Parathyroid adenoma (tissue), 2 donors: ENCODE results near the gene TRAF5.

ENCODE experiments used
- H2AFZ ChIP-seq: fragments of 300-600 bp; sonication (generic); one replicate; pipeline ENCODE4 v1.7.0; 2017; ENCODE audit warnings: antibody characterized with exemption, mild to moderate bottlenecking
- H3K27ac ChIP-seq: fragments of 300-600 bp; sonication (generic); one replicate; pipeline ENCODE4 v1.7.0; 2017
- H3K27me3 ChIP-seq: fragments of 300-600 bp; sonication (generic); one replicate; pipeline ENCODE4 v1.7.0; 2017; ENCODE audit warnings: low read length; ENCODE audit not compliant: control insufficient read depth, insufficient read depth
- H3K36me3 ChIP-seq: fragments of 300-600 bp; sonication (generic); one replicate; pipeline ENCODE4 v1.7.0; 2017; ENCODE audit warnings: low read length; ENCODE audit not compliant: control insufficient read depth, insufficient read depth
- H3K4me1 ChIP-seq: fragments of 300-600 bp; sonication (generic); one replicate; pipeline ENCODE4 v1.7.0; 2017; ENCODE audit warnings: control low read depth
- H3K4me2 ChIP-seq: fragments of 300-600 bp; sonication (generic); one replicate; pipeline ENCODE4 v1.7.0; 2017; ENCODE audit warnings: low read length
- H3K4me3 ChIP-seq: fragments of 300-600 bp; sonication (generic); one replicate; pipeline ENCODE4 v1.7.0; 2017; ENCODE audit warnings: low read depth, low read length
- H3K79me2 ChIP-seq: fragments of 300-600 bp; sonication (generic); one replicate; pipeline ENCODE4 v1.7.0; 2017; ENCODE audit warnings: control low read depth
- H3K9ac ChIP-seq: fragments of 300-600 bp; sonication (generic); one replicate; pipeline ENCODE4 v1.7.0; 2017; ENCODE audit warnings: mild to moderate bottlenecking
- H3K9me3 ChIP-seq: fragments of 300-600 bp; sonication (generic); one replicate; pipeline ENCODE4 v1.7.0; 2017; ENCODE audit warnings: low read length; ENCODE audit not compliant: control insufficient read depth
- CTCF ChIP-seq: fragments of 300-600 bp; sonication (generic); IDR thresholded peaks from one replicate; pipeline ENCODE4 v1.7.0; 2017; ENCODE audit warnings: antibody characterized with exemption, mild to moderate bottlenecking
- donor health status: primary hyperparathyroidism.

TRAF5 gene

GRCh38 chr1:211282023-211282373 is 44.6 kb upstream of the TRAF5 start:
- H3K79me2 ChIP-seq: peaks cover under 1% of the 10 kb centered on the region
- H3K9ac ChIP-seq: no peak overlapping the region
- H3K9me3 ChIP-seq: no peaks in the 10 kb centered on the region
- no peak overlapping the region for H3K4me3 ChIP-seq
- H3K36me3 ChIP-seq: no peaks in the 10 kb centered on the region
- TF ChIP-seq CTCF: no peak
- H3K27me3 ChIP-seq: no peaks in the 10 kb centered on the region
- no peaks in the 10 kb centered on the region for H3K4me1 ChIP-seq
- no peak overlapping the region for H3K27ac ChIP-seq
- no peak overlapping the region for H3K4me2 ChIP-seq
- H2AFZ ChIP-seq: no peak overlapping the region

- H3K27ac ChIP-seq: no peak overlapping the region
- H2AFZ ChIP-seq: no peak overlapping the region
- H3K4me2 ChIP-seq: no peak overlapping the region
- no peak for TF ChIP-seq CTCF
- H3K4me1 ChIP-seq: no peaks in the 10 kb centered on the region
- no peak overlapping the region for H3K4me3 ChIP-seq
- H3K9me3 ChIP-seq: no peaks in the 10 kb centered on the region
- H3K79me2 ChIP-seq: peaks cover 4% of the 10 kb centered on the region
- no peaks in the 10 kb centered on the region for H3K36me3 ChIP-seq
- H3K27me3 ChIP-seq: no peaks in the 10 kb centered on the region
- H3K9ac ChIP-seq: no peak overlapping the region
These were observed 41.4 kb upstream of the TRAF5 start for GRCh38 chr1:211285196-211285595.

- Histone ChIP-seq H3K4me3 (no peak overlapping the region), H3K79me2 (peaks cover 7% of the 10 kb centered on the region), H3K27ac (no peak overlapping the region), H3K36me3 (no peaks in the 10 kb centered on the region), H3K27me3 (no peaks in the 10 kb centered on the region), H2AFZ (no peak overlapping the region), H3K4me2 (no peak overlapping the region), H3K9me3 (no peaks in the 10 kb centered on the region), H3K4me1 (no peaks in the 10 kb centered on the region), H3K9ac (no peak overlapping the region)
- TF ChIP-seq CTCF: no peak
These were observed 39.4 kb upstream of the TRAF5 start for GRCh38 chr1:211287218-211287617.

- Histone ChIP-seq H3K27me3 (no peaks in the 10 kb centered on the region), H3K4me1 (no peaks in the 10 kb centered on the region), H3K9ac (no peak overlapping the region), H3K4me2 (no peak overlapping the region), H3K9me3 (no peaks in the 10 kb centered on the region), H3K27ac (no peak overlapping the region), H3K4me3 (no peak overlapping the region), H3K79me2 (peaks cover 3% of the 10 kb centered on the region), H2AFZ (no peak overlapping the region), H3K36me3 (no peaks in the 10 kb centered on the region)
- no peak for TF ChIP-seq CTCF
These were observed 34.2 kb upstream of the TRAF5 start for GRCh38 chr1:211292411-211292810.

GRCh38 chr1:211296396-211296795 is 30.2 kb upstream of the TRAF5 start:
- no peaks in the 10 kb centered on the region for H3K4me1 ChIP-seq
- H2AFZ ChIP-seq: no peak overlapping the region
- no peak overlapping the region for H3K9ac ChIP-seq
- H3K79me2 ChIP-seq: peaks cover 3% of the 10 kb centered on the region
- no peak for TF ChIP-seq CTCF
- H3K9me3 ChIP-seq: no peaks in the 10 kb centered on the region
- no peaks in the 10 kb centered on the region for H3K27me3 ChIP-seq
- H3K27ac ChIP-seq: no peak overlapping the region
- no peak overlapping the region for H3K4me3 ChIP-seq
- H3K36me3 ChIP-seq: no peaks in the 10 kb centered on the region
- no peak overlapping the region for H3K4me2 ChIP-seq
